ENCODE results near the gene ZFP14.

Gene ZFP14

GRCh38 chr19:36378625-36379509 lies at the start of gene ZFP14:
Gene ZFP14, minus strand, starts transcription at chr19:36379201. Its CDS starts 11,309 bp downstream, at chr19:36367892.
- DNase-seq (ENCODE audit: low spot score): peak; percentile 100

GRCh38 chr19:36423925-36424324 lies 44.9 kb upstream of the ZFP14 start:
- no peak for DNase-seq (ENCODE audit: low spot score)

- no peak for DNase-seq (ENCODE audit: low spot score)
Observed at GRCh38 chr19:36421749-36422481, 42.9 kb upstream of the ZFP14 start.

- no peak for DNase-seq (ENCODE audit: low spot score)
Observed at GRCh38 chr19:36420961-36421748, 42.2 kb upstream of the ZFP14 start.

- peak; percentile 98 for DNase-seq (ENCODE audit: low spot score)
Observed at GRCh38 chr19:36418287-36419001, 39.4 kb upstream of the ZFP14 start, which contains the start of gene ZFP82. Gene ZFP82, minus strand, starts transcription at chr19:36418644. Its CDS starts 8,855 bp downstream, at chr19:36409789.

GRCh38 chr19:36417752-36418286 lies 38.8 kb upstream of the ZFP14 start:
- DNase-seq (ENCODE audit: low spot score): peak; percentile 41

- no peak for DNase-seq (ENCODE audit: low spot score)
Observed at GRCh38 chr19:36409841-36410240, 30.8 kb upstream of the ZFP14 start.

- no peak for DNase-seq (ENCODE audit: low spot score)
Observed at GRCh38 chr19:36408101-36408500, 29.1 kb upstream of the ZFP14 start.

GRCh38 chr19:36404498-36404897 lies 25.5 kb upstream of the ZFP14 start:
- DNase-seq (ENCODE audit: low spot score): no peak

GRCh38 chr19:36401475-36401874 lies 22.5 kb upstream of the ZFP14 start:
- no peak for DNase-seq (ENCODE audit: low spot score)

- DNase-seq (ENCODE audit: low spot score): no peak
Observed at GRCh38 chr19:36398571-36398970, 19.6 kb upstream of the ZFP14 start.

- no peak for DNase-seq (ENCODE audit: low spot score)
Observed at GRCh38 chr19:36392916-36393673, 14.1 kb upstream of the ZFP14 start.

GRCh38 chr19:36379510-36379819 lies 464 bp upstream of the ZFP14 start:
- DNase-seq (ENCODE audit: low spot score): no peak

GRCh38 chr19:36377541-36378178 lies 1.3 kb downstream of the ZFP14 start:
- DNase-seq (ENCODE audit: low spot score): no peak

GRCh38 chr19:36373638-36374156 lies 5.3 kb downstream of the ZFP14 start:
- no peak for DNase-seq (ENCODE audit: low spot score)

- no peak for DNase-seq (ENCODE audit: low spot score)
Observed at GRCh38 chr19:36371886-36372285, 7.1 kb downstream of the ZFP14 start.

- no peak for DNase-seq (ENCODE audit: low spot score)
Observed at GRCh38 chr19:36363845-36364244, 15.2 kb downstream of the ZFP14 start.

GRCh38 chr19:36340786-36341372 lies 38.1 kb downstream of the ZFP14 start:
- DNase-seq (ENCODE audit: low spot score): no peak

All from D341Med (cell line).